Skeletal muscle cell (primary cell): Measurements from ENCODE around the gene INPP5E.
"Not testable (repeated sequence)": the region's sequence is repeated elsewhere in the genome, so short reads cannot be mapped to it uniquely, and the experiment has no call there.

Experiments used
- DNase-seq: peaks from one replicate; pipeline ENCODE4 v3.0.0-alpha.2; 2010; ENCODE audit warnings: low read depth
- H3K4me3 ChIP-seq: 2 replicates; pipeline ENCODE4 v1.5.1; 2011; ENCODE audit warnings: low read depth, mild to moderate bottlenecking, control low read depth, low read length, moderate library complexity

Gene INPP5E

GRCh38 chr9:136416427-136416826, 23.2 kb downstream of the INPP5E start:
- no peak overlapping the region for H3K4me3 ChIP-seq
- DNase-seq, result no peak

DNA sequence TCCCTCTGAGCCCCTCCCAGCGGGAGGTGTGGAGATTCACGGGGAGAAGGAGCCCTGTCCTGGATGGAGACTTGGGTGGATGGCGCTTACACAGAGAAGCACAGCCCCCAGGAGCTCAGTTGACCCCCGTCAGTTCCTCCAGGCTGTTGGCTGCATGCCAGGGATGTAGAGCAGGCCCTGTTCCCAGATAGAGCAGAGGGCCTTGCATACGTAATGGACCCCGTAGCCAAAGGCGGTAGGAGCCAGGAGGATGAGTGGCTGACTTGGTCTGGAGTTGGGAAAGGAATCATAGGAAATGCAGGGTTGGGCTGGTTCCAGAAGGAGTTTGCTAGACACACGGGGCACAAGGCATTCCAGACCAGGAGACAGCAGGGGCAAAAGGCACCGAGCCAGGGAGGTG, 26.7 kb downstream of the INPP5E start:
- no peak overlapping the region for H3K4me3 ChIP-seq
- peak; percentile 8 for DNase-seq

- H3K4me3 ChIP-seq, result peak overlapping the region; percentile 90
Measured at GRCh38 chr9:136411378-136411777, 28.3 kb downstream of the INPP5E start.

GRCh38 chr9:136410500-136411287, 29.0 kb downstream of the INPP5E start, which contains the start of the genes ENTR1 and PMPCA:
Gene ENTR1, minus strand, starts transcription at chr9:136410614. Its CDS starts 217 bp downstream, at chr9:136410397.
Gene PMPCA, plus strand, starts transcription at chr9:136410658. Its CDS starts 11 bp downstream, at chr9:136410669.
- DNase-seq, result peak; percentile 53
- H3K4me3 ChIP-seq, result peak within 1 kb of the TSS; percentile 90

More at GRCh38 chr9:136411378-136411777, 28.3 kb downstream of the INPP5E start:
- DNase-seq, result no peak

DNA sequence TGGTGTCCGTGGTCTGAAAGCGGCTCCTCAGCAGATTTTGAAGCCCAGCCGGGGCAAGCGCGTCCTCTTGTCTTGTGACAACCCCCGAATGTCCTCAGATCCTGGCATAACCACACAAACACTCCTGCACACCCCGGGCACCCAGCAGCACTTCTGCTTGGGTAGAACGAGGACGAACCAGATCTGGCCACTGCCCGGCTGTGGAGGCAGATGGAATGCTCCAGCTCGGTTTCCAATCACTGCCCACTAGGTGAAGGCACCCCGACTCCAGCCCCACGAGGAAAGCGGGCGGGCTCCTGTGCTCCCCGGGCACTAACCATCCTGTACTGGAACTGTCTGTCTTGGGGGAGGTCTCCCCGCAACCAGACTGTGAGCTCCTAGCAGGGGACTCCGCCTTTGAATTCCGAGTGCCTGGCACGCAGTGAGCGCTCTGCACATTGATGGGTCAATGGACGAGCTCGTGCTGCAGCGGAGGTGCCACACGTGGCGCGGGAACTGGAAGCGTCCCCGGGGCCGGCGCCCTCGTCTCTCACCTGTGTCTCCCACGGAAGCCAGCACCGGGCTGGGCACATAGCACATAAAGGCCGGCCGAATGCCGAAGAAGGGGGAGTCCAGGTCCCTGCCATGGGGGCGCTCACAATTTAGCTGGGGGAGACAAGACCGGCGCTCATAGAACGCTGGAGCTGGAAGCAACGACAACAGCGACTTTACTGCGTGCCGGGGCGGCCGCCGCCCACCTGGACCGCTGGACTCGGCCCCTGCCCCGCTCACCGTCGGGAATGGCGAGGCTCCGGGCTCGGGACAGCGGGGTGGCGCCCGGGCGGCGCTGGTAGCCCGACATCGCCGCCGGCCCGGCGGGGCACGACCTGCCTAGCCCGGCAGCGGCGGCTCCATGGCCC, 29.8 kb downstream of the INPP5E start:
- peak overlapping the region; percentile 90 for H3K4me3 ChIP-seq
- DNase-seq, result no peak

DNA sequence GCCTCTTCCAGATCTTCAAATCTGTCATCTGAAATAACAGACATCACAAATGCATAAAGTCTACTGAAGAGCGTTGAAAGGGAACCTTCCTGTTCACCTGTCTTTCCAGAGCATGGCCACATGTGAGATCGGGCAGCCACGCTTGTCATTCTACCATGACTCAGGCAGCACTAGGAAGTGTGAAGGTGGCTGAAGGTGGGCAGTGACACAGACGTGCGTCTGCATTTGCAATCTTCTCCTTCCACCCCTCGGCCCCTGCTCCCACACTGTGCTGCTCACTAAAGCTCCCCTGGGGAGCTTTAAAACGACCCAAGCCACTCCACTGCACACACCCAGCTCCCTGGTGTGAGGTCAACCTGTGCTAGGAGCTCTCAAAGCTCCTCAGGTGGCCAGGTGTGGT, 31.7 kb downstream of the INPP5E start:
- no peak for DNase-seq
- H3K4me3 ChIP-seq, result no peak overlapping the region

- not testable (repeated sequence) for H3K4me3 ChIP-seq, DNase-seq
Measured at GRCh38 chr9:136407061-136407460, 32.6 kb downstream of the INPP5E start.

GRCh38 chr9:136405904-136406303, 33.7 kb downstream of the INPP5E start:
- not testable (repeated sequence) for DNase-seq, H3K4me3 ChIP-seq

GRCh38 chr9:136405481-136405880, 34.2 kb downstream of the INPP5E start:
- no peak overlapping the region for H3K4me3 ChIP-seq
- no peak for DNase-seq

DNA sequence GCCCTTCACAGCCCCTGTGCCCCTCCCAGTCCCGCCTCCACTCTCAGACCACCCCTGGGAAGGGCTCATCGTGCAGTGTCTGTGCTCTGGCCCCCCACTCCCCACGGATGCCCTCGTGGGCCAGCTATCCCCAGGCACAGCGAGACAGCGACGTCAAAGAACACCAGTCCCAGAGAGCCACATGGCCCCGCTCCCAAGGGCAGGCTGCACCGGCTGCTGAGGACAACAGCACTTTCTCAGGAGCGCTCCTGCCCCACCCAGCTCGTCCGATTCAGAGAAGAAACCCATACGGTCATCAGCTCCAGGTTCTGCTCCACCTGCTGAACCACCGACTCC, 34.9 kb downstream of the INPP5E start:
- DNase-seq, result no peak

DNA sequence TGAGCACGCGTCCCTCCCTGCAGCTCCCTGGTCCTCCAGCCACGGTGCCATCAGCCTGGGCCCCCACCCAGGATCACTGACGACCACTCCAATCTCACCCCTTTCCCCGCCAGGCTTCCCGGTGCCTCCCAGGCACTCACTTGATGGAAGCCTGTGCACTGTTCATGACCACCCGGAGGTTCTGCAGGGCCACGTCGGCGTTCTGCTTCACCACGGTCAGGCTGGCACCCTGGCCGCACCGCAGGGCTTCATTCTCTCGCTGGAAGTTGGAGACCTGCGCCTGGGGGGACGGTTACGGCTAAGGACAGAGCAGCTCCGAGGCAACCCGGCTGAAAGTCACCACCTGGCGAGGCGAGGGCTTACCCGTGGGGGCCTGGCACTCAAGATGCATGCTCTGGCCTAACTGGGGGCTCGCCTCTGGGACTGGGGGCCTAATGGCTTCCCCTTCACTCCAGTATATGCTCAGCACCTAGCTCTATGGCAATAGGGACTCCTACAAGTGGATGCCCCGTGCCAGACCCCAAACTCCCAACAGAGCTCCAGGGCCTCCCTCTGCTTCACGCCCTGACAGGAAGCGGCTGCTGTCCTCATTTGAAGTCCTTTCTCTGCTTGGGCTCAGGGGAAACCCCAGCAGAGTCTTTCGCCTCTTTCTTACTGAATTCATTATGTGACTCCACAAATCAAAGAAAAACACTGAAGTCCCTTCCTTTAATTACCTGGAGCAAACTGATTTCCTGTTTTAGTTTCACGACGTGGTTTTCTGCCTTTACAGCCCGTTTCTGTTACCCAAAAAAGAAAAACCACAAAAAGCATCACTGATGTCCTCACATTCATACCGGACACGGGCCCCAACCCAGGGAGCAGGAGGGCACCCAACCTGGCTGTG, 35.5 kb downstream of the INPP5E start:
- no peak overlapping the region for H3K4me3 ChIP-seq
- no peak for DNase-seq

More for the DNA sequence above, 34.9 kb downstream of the INPP5E start:
- H3K4me3 ChIP-seq, result no peak overlapping the region

DNA sequence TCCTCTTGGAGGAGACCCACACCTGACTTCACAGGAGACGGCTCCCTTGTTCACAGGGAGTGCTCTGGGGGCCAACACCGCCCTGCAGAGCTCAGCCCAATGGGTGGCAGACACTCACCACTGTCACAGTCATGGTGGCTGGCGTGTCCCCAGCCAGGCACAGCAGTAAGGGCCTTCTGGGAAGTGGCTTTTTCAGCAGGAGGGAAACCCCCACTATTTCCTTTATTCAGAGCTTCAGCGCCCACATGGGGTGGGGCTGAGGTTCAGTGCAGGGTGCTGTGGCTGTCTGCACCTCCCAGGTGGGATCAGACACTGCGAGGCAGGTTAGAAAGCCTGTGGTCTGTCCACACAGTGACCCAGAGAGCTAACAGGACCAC, 36.1 kb downstream of the INPP5E start:
- DNase-seq, result no peak
- H3K4me3 ChIP-seq, result no peak overlapping the region

DNA sequence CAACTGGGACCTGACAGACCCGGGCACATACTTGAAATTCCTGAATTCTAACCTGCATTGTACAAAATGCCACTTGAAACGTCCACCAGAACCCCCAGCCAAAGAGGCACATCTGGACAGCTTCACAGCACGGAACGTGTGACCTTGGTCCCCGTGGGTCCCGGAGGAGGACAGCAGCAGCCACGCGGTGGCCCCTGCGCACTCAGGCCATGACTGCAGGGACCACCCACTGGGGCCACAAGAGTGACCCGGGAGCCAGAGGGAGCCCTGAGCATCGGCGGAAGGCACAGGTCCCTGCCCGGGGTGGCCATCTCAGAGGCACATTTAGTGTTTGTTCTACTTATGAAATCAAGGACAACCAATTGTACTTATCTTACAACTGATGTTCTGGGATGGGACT, 37.6 kb downstream of the INPP5E start:
- no peak for DNase-seq
- no peak overlapping the region for H3K4me3 ChIP-seq

GRCh38 chr9:136401173-136401922, 38.3 kb downstream of the INPP5E start:
- H3K4me3 ChIP-seq, result no peak overlapping the region
- no peak for DNase-seq

GRCh38 chr9:136400038-136400834, 39.4 kb downstream of the INPP5E start, which contains the start of gene SNAPC4:
Gene SNAPC4, minus strand, starts transcription at chr9:136400170. Its CDS starts 1,742 bp downstream, at chr9:136398428.
- DNase-seq, result peak; percentile 39
- H3K4me3 ChIP-seq, result peak within 1 kb of the TSS; percentile 77

GRCh38 chr9:136399176-136400037, 40.2 kb downstream of the INPP5E start:
- no peak for DNase-seq
- H3K4me3 ChIP-seq, result peak overlapping the region; percentile 77

- no peak for DNase-seq
- peak overlapping the region; percentile 77 for H3K4me3 ChIP-seq
Measured at GRCh38 chr9:136398286-136398685, 41.4 kb downstream of the INPP5E start.
